Muscle of leg (tissue), 11 donors: ENCODE measurements around the gene FBXW11. TPM values are rescaled to one million over a fixed set of nuclear protein-coding genes. Genes with fewer than 3 reads are reported as not detected.
A peak's percentile ranks its signal among the peaks of the same experiment; 100 is the strongest.
"Not testable (repeated sequence)": the region's sequence is repeated elsewhere in the genome, so short reads cannot be mapped to it uniquely, and the experiment has no call there.

Experiments used
- DNase-seq: peaks from one replicate; pipeline ENCODE4 v3.0.0; 2013
- H3K27ac ChIP-seq: one replicate; pipeline ENCODE4 v1.5.1; 2013; ENCODE audit warnings: mild to moderate bottlenecking, low read length, control low read depth
- H3K27me3 ChIP-seq: one replicate; pipeline ENCODE4 v1.6.1; 2013; ENCODE audit warnings: low read length; ENCODE audit not compliant: control insufficient read depth, insufficient read depth
- H3K36me3 ChIP-seq: one replicate; pipeline ENCODE4 v1.6.1; 2013; ENCODE audit warnings: low read length; ENCODE audit not compliant: control insufficient read depth, insufficient read depth
- H3K4me1 ChIP-seq: one replicate; pipeline ENCODE4 v1.6.1; 2013; ENCODE audit warnings: low read length; ENCODE audit not compliant: control insufficient read depth, insufficient read depth
- H3K4me3 ChIP-seq: one replicate; pipeline ENCODE4 v1.5.1; 2013; ENCODE audit warnings: low read length, control low read depth
- H3K9me3 ChIP-seq: replicated peaks from 2 replicates; pipeline ENCODE4 v1.6.1; 2013; ENCODE audit warnings: low read depth, low read length; ENCODE audit not compliant: control insufficient read depth
- WGBS: methylation state at CpG from one replicate; pipeline ENCODE4 v1.1.5; 2013; ENCODE audit warnings: missing lambda C conversion rate; ENCODE audit not compliant: insufficient coverage; 5-methylcytosine and 5-hydroxymethylcytosine counted together
- polyA plus RNA-seq, 8 donors: library from polyadenylated mRNA; unstranded; fragments of 120-200 nt; gene quantifications; one replicate each; pipeline versions ENCODE4 v1.2.1 to v1.2.3, GENCODE V29; 2013; ENCODE audit warnings: inconsistent platforms in 1 of 8, low replicate concordance in 1 of 8; ENCODE audit not compliant: insufficient read length in 8 of 8, insufficient read depth in 1 of 8
- total RNA-seq: library from RNA; stranded (reverse); fragments of 120-200 nt; gene quantifications from one replicate; pipeline ENCODE4 v1.2.4, GENCODE V29; 2013

The FBXW11 gene
- total and polyA plus RNA-seq, 9 donors: 28.9 to 45.4 (median 35.9) TPM

DNA sequence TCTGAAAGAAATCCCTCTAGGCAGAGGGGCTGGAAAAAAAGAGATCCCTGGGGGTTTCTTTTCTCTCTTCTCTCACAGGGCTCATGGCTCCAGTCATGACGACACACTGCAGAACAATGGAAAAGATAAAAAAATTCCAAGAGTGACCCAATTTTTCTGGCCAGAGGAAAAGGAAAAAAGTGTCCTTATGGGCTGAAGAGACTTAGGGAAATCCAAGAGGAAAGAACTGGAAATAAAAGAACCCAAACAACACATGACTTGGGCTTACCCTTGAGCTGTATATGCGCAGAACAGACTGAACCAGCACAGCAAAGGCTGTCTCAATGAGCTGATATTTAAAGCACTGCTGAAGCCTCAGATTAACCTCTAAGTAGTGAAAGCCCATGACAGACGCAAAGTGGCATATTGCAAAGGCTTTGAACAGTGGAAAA is 118.4 kb downstream of the FBXW11 start:
- peak; percentile 80 for DNase-seq
- H3K4me3 ChIP-seq: no peak overlapping the region
- peaks cover 13% of the 10 kb centered on the region for H3K36me3 ChIP-seq
- H3K4me1 ChIP-seq: peaks cover 1% of the 10 kb centered on the region
- H3K27me3 ChIP-seq: no peaks in the 10 kb centered on the region
- no peaks in the 10 kb centered on the region for H3K9me3 ChIP-seq
- WGBS: 78% methylated on average over 1 of the region's 3 CpGs
- peak overlapping the region; percentile 25 for H3K27ac ChIP-seq

DNA sequence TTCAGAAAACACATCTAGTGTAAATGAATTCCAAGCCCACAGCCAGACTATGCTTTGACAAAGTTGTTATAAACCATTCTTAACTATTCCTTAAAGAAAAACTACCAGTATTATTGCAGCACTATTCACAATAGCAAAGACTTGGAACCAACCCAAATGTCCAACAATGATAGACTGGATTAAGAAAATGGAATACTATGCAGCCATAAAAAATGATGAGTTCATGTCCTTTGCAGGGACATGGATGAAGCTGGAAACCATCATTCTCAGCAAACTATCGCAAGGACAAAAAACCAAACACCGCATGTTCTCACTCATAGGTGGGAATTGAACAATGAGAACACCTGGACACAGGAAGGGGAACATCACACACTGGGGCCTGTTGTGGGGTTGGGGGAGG is 120.4 kb downstream of the FBXW11 start:
- peaks cover 13% of the 10 kb centered on the region for H3K36me3 ChIP-seq
- no CpG with 5 or more reads among the region's 2 CpGs for WGBS
- not testable (repeated sequence) for H3K4me3 ChIP-seq, H3K27ac ChIP-seq, DNase-seq, H3K4me1 ChIP-seq, H3K27me3 ChIP-seq, H3K9me3 ChIP-seq

DNA sequence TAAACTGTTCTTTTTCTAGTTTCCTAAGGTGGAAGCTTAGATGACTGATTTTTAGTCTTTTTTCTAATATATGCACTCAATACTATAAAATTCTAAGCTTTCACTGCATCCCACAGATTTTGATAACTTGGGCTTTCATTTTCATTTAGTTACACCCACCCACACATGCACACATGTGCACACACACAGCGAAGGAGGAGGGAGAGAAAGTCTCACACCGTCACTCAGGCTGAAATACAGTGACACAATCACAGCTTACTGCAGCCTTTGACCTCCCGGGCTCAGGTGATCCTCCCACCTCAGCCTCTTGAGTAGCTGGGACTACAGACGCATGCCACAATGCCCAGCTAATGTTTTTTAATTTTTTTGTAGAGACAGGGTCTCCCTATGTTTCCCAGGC is 124.3 kb downstream of the FBXW11 start:
- peaks cover 11% of the 10 kb centered on the region for H3K36me3 ChIP-seq
- WGBS: 70% methylated on average over 2 of the region's 4 CpGs
- no peaks in the 10 kb centered on the region for H3K27me3 ChIP-seq
- no peak overlapping the region for H3K27ac ChIP-seq
- no peak for DNase-seq
- no peaks in the 10 kb centered on the region for H3K9me3 ChIP-seq
- H3K4me3 ChIP-seq: no peak overlapping the region
- no peaks in the 10 kb centered on the region for H3K4me1 ChIP-seq

DNA sequence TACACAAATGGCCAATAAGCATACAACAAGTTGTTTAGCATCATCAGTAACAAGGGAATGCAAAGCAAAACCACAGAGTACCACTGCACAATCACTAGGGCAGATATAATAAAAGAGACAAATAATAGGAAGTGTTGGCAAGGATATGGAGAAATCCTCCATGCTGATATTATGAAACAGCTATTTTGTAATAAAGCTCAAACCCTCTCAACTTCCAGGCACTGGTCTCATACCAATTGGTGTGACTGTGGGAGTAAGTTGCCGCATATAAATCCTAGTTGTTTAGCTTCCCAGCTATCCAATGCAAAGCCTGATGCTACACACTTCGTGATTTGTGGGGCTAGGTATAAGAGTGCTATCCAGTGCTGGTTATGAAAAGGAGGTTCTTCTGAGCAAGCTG is 132.2 kb downstream of the FBXW11 start:
- H3K36me3 ChIP-seq: peaks cover 57% of the 10 kb centered on the region
- H3K27ac ChIP-seq: no peak overlapping the region
- WGBS: no CpG with 5 or more reads among the region's 2 CpGs
- no peaks in the 10 kb centered on the region for H3K4me1 ChIP-seq
- no peak for DNase-seq
- no peak overlapping the region for H3K4me3 ChIP-seq
- no peaks in the 10 kb centered on the region for H3K27me3 ChIP-seq
- no peaks in the 10 kb centered on the region for H3K9me3 ChIP-seq

DNA sequence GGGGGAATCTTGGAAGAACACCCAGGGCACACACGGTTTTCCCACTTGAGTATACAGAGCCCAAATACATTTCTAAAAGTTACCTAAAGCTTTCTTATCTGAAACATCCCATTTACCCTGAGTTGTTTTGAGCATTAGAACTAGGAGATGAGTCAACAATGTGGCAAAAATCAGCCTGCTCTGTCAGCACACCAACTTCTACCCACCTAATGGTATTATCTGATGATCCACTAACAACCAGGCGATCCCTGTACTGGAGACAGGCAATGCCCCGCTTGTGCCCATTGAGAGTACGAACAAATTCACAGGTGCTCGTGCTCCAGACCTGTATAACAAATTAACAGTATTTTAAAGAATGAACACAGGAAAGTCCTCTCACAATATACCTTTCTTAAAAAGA is 133.8 kb downstream of the FBXW11 start:
- peaks cover 64% of the 10 kb centered on the region for H3K36me3 ChIP-seq
- H3K27ac ChIP-seq: no peak overlapping the region
- H3K27me3 ChIP-seq: no peaks in the 10 kb centered on the region
- no peaks in the 10 kb centered on the region for H3K4me1 ChIP-seq
- H3K9me3 ChIP-seq: no peaks in the 10 kb centered on the region
- WGBS: 93% methylated on average over 3 of the region's 5 CpGs
- DNase-seq: no peak
- H3K4me3 ChIP-seq: no peak overlapping the region

DNA sequence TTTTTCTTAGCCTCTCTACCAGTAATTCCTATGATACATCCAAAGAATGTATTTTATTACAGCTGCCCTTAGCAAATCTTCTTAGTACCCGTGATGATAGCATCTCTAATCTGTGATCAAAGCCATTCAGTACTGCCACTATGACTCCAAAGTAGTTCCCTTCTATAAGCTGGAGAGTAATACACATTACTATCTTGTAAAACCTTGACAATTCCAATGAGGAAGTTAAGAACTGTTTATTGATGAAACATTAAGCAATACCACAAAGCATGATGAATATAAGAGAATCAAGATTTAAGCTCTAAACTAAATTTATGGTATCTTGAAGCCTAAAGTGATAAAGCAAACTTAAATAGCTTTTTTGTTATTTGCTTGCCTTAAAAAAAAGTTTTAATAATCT is 134.7 kb downstream of the FBXW11 start:
- Histone ChIP-seq H3K27ac (no peak overlapping the region), H3K4me1 (no peaks in the 10 kb centered on the region), H3K9me3 (no peaks in the 10 kb centered on the region), H3K4me3 (no peak overlapping the region), H3K36me3 (peaks cover 59% of the 10 kb centered on the region), H3K27me3 (no peaks in the 10 kb centered on the region)
- DNase-seq: no peak
- WGBS: no CpG with 5 or more reads among the region's 1 CpG

DNA sequence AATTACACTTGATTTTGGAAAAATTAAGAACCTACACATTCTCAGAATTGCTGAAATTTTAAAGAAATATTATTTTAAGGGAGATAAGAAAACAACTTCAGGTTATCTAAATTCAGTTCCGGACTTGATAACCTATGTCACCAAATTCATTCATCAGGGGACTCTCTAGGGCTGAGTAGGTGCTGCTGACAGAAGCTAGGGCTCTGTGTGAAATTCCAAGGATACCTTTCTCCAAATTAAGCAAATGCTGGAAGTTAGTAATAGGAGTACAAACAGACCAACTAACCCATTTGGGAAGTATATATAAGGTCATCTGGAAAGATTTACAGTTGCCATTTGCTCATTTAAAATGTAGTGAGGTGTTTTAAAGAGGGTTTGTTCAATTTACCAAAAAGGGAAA is 136.5 kb downstream of the FBXW11 start:
- no peaks in the 10 kb centered on the region for H3K4me1 ChIP-seq
- no peak overlapping the region for H3K4me3 ChIP-seq
- H3K36me3 ChIP-seq: peaks cover 44% of the 10 kb centered on the region
- no peaks in the 10 kb centered on the region for H3K27me3 ChIP-seq
- no CpG with 5 or more reads among the region's 1 CpG for WGBS
- DNase-seq: no peak
- no peak overlapping the region for H3K27ac ChIP-seq
- no peaks in the 10 kb centered on the region for H3K9me3 ChIP-seq

DNA sequence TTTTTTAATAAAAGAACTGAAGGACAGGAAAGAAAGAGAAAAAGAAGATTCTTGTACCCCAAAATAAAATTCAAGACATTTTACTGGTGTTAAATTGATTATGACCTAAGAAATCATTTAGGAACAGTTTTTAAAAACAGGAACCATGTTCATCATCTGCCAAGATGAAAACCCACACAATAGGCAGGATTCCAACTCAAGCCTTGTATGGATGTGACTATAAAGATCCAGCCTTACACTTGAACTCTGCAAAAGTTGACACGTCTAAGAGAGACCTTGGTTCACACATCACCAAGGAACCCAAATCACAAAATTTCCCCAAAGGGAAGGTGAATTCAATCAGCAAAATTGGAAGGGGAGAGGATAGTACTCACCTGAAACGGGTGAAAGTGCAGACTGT is 138.2 kb downstream of the FBXW11 start:
- Histone ChIP-seq H3K4me3 (no peak overlapping the region), H3K27ac (no peak overlapping the region), H3K27me3 (no peaks in the 10 kb centered on the region), H3K36me3 (peaks cover 38% of the 10 kb centered on the region), H3K4me1 (no peaks in the 10 kb centered on the region), H3K9me3 (no peaks in the 10 kb centered on the region)
- DNase-seq: no peak
- 60% methylated on average over 1 of the region's 2 CpGs for WGBS

DNA sequence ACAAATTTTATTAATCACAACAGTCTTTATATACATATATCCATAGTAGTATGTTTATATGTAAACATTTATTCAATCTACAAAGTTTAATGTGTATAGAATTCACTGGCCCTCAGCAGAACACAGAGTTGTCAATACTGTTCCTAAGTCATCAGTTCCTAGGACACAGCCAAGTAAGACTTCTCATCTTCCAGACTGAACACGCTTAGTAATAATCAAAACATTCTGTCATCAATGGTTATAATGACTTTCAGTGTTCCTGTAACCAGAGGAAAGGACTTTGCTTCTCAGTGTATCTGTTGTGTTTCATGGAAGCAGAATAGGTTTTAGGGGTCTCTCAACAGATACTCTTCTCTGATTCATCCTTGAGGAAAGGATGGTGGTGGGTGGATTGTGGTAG is 138.7 kb downstream of the FBXW11 start:
- Histone ChIP-seq H3K36me3 (peaks cover 34% of the 10 kb centered on the region), H3K4me1 (no peaks in the 10 kb centered on the region), H3K27me3 (no peaks in the 10 kb centered on the region), H3K4me3 (no peak overlapping the region), H3K9me3 (no peaks in the 10 kb centered on the region), H3K27ac (no peak overlapping the region)
- DNase-seq: no peak
- WGBS: no CpG with 5 or more reads among the region's 1 CpG

DNA sequence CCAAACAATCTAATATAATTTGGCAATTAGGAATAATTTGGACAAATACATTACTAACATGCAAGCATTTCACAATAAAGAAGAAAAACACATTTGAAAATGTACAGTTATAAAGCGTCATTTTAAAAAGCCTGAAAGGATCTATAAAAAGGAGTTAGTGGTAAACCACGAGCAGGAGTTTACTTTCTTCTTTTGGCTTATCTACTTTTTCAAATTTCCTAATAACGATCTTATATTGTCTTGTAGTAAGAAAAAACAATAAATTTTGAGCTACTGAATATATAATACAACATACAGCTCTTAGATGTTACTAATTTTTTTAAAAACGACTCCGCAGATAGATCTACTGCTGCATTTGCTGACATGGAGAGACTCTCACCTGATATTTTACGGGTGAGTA is 141.0 kb downstream of the FBXW11 start:
- no peak overlapping the region for H3K4me3 ChIP-seq
- no CpG with 5 or more reads among the region's 6 CpGs for WGBS
- DNase-seq: no peak
- H3K27me3 ChIP-seq: no peaks in the 10 kb centered on the region
- no peak overlapping the region for H3K27ac ChIP-seq
- H3K9me3 ChIP-seq: no peaks in the 10 kb centered on the region
- peaks cover 25% of the 10 kb centered on the region for H3K36me3 ChIP-seq
- H3K4me1 ChIP-seq: no peaks in the 10 kb centered on the region

DNA sequence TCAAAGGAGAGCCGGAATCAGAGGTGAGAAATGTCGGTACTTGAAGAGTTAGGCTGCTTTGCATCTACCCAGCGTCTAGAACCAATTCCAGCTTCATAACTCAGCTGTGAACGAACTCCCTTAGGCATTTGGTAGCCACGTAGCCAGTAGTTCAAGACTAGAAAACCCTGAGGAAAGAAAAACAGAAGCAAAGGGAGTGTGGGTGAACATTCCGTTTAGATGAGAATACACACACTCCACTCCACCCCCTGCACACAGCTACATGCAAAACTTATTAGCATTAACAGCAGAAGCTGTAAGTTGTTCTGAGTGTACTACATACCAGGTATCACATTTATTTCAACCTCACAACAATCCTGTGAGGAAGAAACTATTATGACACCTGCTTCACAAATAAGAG is 142.5 kb downstream of the FBXW11 start:
- peaks cover 25% of the 10 kb centered on the region for H3K36me3 ChIP-seq
- no peaks in the 10 kb centered on the region for H3K9me3 ChIP-seq
- no peaks in the 10 kb centered on the region for H3K4me1 ChIP-seq
- DNase-seq: no peak
- WGBS: 63% methylated on average over 2 of the region's 6 CpGs
- no peaks in the 10 kb centered on the region for H3K27me3 ChIP-seq
- H3K4me3 ChIP-seq: no peak overlapping the region
- no peak overlapping the region for H3K27ac ChIP-seq
